ENCODE measurements around the gene CAMTA1. TPM values are rescaled to one million over a fixed set of nuclear protein-coding genes. Genes with fewer than 3 reads are reported as not detected.

Gene CAMTA1
- total and polyA plus RNA-seq, 4 donors = 18.0 to 93.5 (median 35.8) TPM

DNA sequence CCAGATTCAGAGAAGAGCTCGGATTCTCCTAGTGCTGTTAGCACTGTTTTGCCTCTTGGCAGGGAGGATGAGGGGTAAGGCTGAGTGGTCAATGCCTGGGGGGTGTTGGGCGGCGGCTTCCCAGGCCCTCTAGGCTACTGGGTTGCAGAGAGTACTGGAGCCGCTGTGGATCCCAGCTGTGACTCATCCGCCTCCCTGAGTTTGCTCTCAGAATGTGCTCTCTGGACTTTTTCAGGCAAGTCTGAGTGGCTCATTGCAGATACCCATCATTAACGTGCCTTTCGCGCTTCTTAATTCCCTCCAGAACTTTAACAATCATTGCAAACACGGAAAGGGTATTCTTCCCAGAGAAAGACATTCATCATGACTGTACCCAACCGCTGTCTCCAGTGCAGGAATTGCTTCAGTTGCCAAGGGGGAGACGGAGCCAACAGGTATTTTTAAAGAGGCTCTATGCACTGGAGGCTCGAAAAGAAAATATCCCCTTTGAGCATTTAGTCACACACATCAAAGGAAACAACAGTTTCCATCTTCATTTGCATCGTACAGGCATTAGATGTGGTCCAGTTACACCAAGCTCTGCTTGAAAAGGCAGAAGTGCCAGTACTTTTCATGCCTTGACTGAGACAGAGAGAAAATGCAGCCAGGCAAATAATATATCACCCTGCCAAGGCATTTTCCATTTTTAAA is 14.4 kb upstream of the CAMTA1 start:
- TF ChIP-seq, protein P1, sequence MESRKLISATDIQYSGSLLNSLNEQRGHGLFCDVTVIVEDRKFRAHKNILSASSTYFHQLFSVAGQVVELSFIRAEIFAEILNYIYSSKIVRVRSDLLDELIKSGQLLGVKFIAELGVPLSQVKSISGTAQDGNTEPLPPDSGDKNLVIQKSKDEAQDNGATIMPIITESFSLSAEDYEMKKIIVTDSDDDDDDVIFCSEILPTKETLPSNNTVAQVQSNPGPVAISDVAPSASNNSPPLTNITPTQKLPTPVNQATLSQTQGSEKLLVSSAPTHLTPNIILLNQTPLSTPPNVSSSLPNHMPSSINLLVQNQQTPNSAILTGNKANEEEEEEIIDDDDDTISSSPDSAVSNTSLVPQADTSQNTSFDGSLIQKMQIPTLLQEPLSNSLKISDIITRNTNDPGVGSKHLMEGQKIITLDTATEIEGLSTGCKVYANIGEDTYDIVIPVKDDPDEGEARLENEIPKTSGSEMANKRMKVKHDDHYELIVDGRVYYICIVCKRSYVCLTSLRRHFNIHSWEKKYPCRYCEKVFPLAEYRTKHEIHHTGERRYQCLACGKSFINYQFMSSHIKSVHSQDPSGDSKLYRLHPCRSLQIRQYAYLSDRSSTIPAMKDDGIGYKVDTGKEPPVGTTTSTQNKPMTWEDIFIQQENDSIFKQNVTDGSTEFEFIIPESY (IDR thresholded peaks at IDR 0.05) = no peak
- TF ChIP-seq SP1 (IDR thresholded peaks at IDR 0.05) (no peak), GABPA (IDR thresholded peaks at IDR 0.05 in 1 of 2, conservative IDR thresholded peaks at IDR 0.05 in 1 of 2) (no peak), HNF4G (IDR thresholded peaks at IDR 0.05) (no peak), EGR1 (IDR thresholded peaks at IDR 0.05; ENCODE audit: low read depth in 2 of 2) (no peak), RXRA (IDR thresholded peaks at IDR 0.05) (no peak), HNF4A (conservative IDR thresholded peaks at IDR 0.05) (no peak), TAF1 (conservative IDR thresholded peaks at IDR 0.05) (no peak), JUND (IDR thresholded peaks at IDR 0.05) (no peak)
- TF ChIP-seq, protein P2, sequence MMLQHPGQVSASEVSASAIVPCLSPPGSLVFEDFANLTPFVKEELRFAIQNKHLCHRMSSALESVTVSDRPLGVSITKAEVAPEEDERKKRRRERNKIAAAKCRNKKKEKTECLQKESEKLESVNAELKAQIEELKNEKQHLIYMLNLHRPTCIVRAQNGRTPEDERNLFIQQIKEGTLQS (IDR thresholded peaks at IDR 0.05) = no peak
- TF ChIP-seq, protein P3, sequence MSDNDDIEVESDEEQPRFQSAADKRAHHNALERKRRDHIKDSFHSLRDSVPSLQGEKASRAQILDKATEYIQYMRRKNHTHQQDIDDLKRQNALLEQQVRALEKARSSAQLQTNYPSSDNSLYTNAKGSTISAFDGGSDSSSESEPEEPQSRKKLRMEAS (IDR thresholded peaks at IDR 0.05) = no peak
- TF ChIP-seq, protein P4, sequence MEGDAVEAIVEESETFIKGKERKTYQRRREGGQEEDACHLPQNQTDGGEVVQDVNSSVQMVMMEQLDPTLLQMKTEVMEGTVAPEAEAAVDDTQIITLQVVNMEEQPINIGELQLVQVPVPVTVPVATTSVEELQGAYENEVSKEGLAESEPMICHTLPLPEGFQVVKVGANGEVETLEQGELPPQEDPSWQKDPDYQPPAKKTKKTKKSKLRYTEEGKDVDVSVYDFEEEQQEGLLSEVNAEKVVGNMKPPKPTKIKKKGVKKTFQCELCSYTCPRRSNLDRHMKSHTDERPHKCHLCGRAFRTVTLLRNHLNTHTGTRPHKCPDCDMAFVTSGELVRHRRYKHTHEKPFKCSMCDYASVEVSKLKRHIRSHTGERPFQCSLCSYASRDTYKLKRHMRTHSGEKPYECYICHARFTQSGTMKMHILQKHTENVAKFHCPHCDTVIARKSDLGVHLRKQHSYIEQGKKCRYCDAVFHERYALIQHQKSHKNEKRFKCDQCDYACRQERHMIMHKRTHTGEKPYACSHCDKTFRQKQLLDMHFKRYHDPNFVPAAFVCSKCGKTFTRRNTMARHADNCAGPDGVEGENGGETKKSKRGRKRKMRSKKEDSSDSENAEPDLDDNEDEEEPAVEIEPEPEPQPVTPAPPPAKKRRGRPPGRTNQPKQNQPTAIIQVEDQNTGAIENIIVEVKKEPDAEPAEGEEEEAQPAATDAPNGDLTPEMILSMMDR (IDR thresholded peaks at IDR 0.05; ENCODE audit: low read depth, low read length, missing input control) = no peak
- DNase-seq (ENCODE audit: low spot score) = no peak
- H3K9ac ChIP-seq (ENCODE audit: low read depth in 1 of 2, low read length in 2 of 2) = no peak overlapping the region
- no peak overlapping the region for H3K27ac ChIP-seq (ENCODE audit: low read depth in 1 of 2, low read length in 2 of 2)
- H3K4me1 ChIP-seq (ENCODE audit: control insufficient read depth in 4 of 4, insufficient read depth in 4 of 4, low read length in 3 of 4) = no peaks in the 10 kb centered on the region
- 59% methylated on average over 13 of the region's 13 CpGs for WGBS
- H3K9me3 ChIP-seq (ENCODE audit: control insufficient read depth in 4 of 4, low read length in 3 of 4) = no peaks in the 10 kb centered on the region
- no peak overlapping the region for H3K4me3 ChIP-seq (ENCODE audit: low read depth in 1 of 3, low read length in 3 of 3)
- H3K27me3 ChIP-seq (ENCODE audit: control insufficient read depth in 4 of 4, insufficient read depth in 4 of 4, low read length in 3 of 4) = no peaks in the 10 kb centered on the region
- H3K36me3 ChIP-seq (ENCODE audit: control insufficient read depth in 4 of 4, insufficient read depth in 3 of 4, low read depth in 1 of 4, low read length in 3 of 4) = no peaks in the 10 kb centered on the region

DNA sequence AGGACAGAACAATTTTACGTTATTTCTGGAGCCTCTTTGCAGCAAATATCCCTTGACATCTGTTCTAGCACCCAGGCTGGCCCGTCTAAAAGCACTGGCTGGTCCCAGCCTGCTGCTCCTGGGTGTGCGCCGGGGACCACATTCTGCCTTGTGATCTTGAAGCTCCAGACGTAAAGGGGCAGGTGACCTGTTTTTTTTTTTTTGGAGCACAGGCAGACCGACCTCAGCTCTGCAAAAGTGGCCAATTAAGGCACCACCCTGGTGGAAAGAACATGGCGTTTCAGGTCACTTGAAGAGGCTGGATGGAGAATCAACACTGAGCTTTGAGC is 13.8 kb upstream of the CAMTA1 start:
- TF ChIP-seq EGR1 (IDR thresholded peaks at IDR 0.05; ENCODE audit: low read depth in 2 of 2) = no peak
- TF ChIP-seq RAD21 (IDR thresholded peaks at IDR 0.05) = no peak
- TF ChIP-seq, protein P5, sequence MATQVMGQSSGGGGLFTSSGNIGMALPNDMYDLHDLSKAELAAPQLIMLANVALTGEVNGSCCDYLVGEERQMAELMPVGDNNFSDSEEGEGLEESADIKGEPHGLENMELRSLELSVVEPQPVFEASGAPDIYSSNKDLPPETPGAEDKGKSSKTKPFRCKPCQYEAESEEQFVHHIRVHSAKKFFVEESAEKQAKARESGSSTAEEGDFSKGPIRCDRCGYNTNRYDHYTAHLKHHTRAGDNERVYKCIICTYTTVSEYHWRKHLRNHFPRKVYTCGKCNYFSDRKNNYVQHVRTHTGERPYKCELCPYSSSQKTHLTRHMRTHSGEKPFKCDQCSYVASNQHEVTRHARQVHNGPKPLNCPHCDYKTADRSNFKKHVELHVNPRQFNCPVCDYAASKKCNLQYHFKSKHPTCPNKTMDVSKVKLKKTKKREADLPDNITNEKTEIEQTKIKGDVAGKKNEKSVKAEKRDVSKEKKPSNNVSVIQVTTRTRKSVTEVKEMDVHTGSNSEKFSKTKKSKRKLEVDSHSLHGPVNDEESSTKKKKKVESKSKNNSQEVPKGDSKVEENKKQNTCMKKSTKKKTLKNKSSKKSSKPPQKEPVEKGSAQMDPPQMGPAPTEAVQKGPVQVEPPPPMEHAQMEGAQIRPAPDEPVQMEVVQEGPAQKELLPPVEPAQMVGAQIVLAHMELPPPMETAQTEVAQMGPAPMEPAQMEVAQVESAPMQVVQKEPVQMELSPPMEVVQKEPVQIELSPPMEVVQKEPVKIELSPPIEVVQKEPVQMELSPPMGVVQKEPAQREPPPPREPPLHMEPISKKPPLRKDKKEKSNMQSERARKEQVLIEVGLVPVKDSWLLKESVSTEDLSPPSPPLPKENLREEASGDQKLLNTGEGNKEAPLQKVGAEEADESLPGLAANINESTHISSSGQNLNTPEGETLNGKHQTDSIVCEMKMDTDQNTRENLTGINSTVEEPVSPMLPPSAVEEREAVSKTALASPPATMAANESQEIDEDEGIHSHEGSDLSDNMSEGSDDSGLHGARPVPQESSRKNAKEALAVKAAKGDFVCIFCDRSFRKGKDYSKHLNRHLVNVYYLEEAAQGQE (IDR thresholded peaks at IDR 0.05) = no peak
- TF ChIP-seq, protein P4 (IDR thresholded peaks at IDR 0.05; ENCODE audit: low read depth, low read length, missing input control) = no peak
- H3K27ac ChIP-seq (ENCODE audit: low read depth in 1 of 2, low read length in 2 of 2) = no peak overlapping the region
- H3K4me1 ChIP-seq (ENCODE audit: control insufficient read depth in 4 of 4, insufficient read depth in 4 of 4, low read length in 3 of 4) = no peaks in the 10 kb centered on the region
- H3K4me3 ChIP-seq (ENCODE audit: low read depth in 1 of 3, low read length in 3 of 3) = no peak overlapping the region
- peaks cover 0 to 2% (median 0%) of the 10 kb centered on the region in 4 donors for H3K9me3 ChIP-seq (ENCODE audit: control insufficient read depth in 4 of 4, low read length in 3 of 4)
- no peak for DNase-seq (ENCODE audit: low spot score)
- H3K27me3 ChIP-seq (ENCODE audit: control insufficient read depth in 4 of 4, insufficient read depth in 4 of 4, low read length in 3 of 4) = no peaks in the 10 kb centered on the region
- H3K36me3 ChIP-seq (ENCODE audit: control insufficient read depth in 4 of 4, insufficient read depth in 3 of 4, low read depth in 1 of 4, low read length in 3 of 4) = no peaks in the 10 kb centered on the region
- 75% methylated on average over 7 of the region's 7 CpGs for WGBS
- no peak overlapping the region for H3K9ac ChIP-seq (ENCODE audit: low read depth in 1 of 2, low read length in 2 of 2)

Measured in liver (tissue), 9 donors.